OCI-LY7 (cell line): ENCODE data around the gene UNC80.

ENCODE experiments used
- EZH2phosphoT487 ChIP-seq: fragments of 200-600 bp; sonication (generic); IDR thresholded peaks from 2 replicates; pipeline ENCODE4 v1.6.1; 2018; ENCODE audit warnings: low read depth, borderline replicate concordance, mild to moderate bottlenecking, mixed run types, antibody characterized with exemption, low read length, moderate library complexity, mixed read lengths
- TF ChIP-seq, protein P1 (sequence below): fragments of 200-600 bp; sonication (generic); conservative IDR thresholded peaks from 2 replicates; pipeline ENCODE4 v1.5.1; 2014; ENCODE audit warnings: mild to moderate bottlenecking, antibody characterized with exemption, low read length, moderate library complexity, mixed read lengths

DNA sequence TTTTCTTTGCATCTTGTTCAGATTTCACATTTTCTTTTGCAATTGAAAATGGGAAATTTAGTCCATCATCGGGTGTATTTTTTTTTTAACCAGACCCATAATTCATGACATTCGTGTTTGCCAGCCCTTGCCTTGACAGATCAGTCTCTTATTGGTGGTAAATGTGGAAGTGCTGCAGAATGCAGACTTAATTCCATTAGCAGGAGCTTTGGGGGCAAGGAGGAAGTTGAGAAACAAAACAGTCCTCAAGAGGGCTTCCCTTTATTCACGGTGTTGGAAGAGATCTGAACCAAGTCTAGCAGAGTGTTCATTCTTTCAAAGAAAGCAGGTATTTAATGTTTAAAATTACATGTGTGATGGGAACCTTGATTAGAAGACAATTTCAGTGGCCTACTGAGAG lies 214.2 kb downstream of the UNC80 start:
- TF ChIP-seq, protein P1, sequence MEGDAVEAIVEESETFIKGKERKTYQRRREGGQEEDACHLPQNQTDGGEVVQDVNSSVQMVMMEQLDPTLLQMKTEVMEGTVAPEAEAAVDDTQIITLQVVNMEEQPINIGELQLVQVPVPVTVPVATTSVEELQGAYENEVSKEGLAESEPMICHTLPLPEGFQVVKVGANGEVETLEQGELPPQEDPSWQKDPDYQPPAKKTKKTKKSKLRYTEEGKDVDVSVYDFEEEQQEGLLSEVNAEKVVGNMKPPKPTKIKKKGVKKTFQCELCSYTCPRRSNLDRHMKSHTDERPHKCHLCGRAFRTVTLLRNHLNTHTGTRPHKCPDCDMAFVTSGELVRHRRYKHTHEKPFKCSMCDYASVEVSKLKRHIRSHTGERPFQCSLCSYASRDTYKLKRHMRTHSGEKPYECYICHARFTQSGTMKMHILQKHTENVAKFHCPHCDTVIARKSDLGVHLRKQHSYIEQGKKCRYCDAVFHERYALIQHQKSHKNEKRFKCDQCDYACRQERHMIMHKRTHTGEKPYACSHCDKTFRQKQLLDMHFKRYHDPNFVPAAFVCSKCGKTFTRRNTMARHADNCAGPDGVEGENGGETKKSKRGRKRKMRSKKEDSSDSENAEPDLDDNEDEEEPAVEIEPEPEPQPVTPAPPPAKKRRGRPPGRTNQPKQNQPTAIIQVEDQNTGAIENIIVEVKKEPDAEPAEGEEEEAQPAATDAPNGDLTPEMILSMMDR, result no peak
- no peak for TF ChIP-seq EZH2phosphoT487
